ENCODE results near the gene TMEM184C. TPM values are rescaled to one million over a fixed set of nuclear protein-coding genes. Genes with fewer than 3 reads are reported as not detected.

The TMEM184C gene
- total and polyA plus RNA-seq, 2 of the 8 experiments (the other 6 are each of a cell fraction or from before 2014, with no cell fraction given) = 11.1 to 42.4 TPM

- TF ChIP-seq, protein P1, sequence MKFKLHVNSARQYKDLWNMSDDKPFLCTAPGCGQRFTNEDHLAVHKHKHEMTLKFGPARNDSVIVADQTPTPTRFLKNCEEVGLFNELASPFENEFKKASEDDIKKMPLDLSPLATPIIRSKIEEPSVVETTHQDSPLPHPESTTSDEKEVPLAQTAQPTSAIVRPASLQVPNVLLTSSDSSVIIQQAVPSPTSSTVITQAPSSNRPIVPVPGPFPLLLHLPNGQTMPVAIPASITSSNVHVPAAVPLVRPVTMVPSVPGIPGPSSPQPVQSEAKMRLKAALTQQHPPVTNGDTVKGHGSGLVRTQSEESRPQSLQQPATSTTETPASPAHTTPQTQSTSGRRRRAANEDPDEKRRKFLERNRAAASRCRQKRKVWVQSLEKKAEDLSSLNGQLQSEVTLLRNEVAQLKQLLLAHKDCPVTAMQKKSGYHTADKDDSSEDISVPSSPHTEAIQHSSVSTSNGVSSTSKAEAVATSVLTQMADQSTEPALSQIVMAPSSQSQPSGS (IDR thresholded peaks at IDR 0.05; ENCODE audit: low read length) = no peak
- TF ChIP-seq EZH2 (IDR thresholded peaks at IDR 0.05; ENCODE audit: low read depth, low read length, severe bottlenecking) (no peak), CBX8 (IDR thresholded peaks at IDR 0.05; ENCODE audit: borderline replicate concordance, low read depth, low read length) (no peak), CEBPB (IDR thresholded peaks at IDR 0.05; ENCODE audit: low read depth, low read length) (no peak), SIX5 (IDR thresholded peaks at IDR 0.05; ENCODE audit: low read depth, low read length) (no peak)
These were observed 46.0 kb upstream of the TMEM184C start (continued) for GRCh38 chr4:147571036-147571770.

Data from H1 (cell line).